Activated CD4-positive, alpha-beta T cell treated with anti-CD3 and anti-CD28 coated beads for 36 hours (primary cell): ENCODE measurements around the gene SMURF2. TPM values are rescaled to one million over a fixed set of nuclear protein-coding genes. Genes with fewer than 3 reads are reported as not detected.

Experiments used
- ATAC-seq: fragments of 200-7000 bp; cut with Tn5 transposase; one replicate; pipeline ENCODE4 v1.10.0; 2021; ENCODE audit warnings: mild to moderate bottlenecking, moderate library complexity
- CTCF ChIA-PET: fragments of 350-600 bp; sonication (Branson Sonifier 250); formaldehyde crosslinking; loops from one replicate; lab custom pipeline; 2021; ENCODE audit warnings: antibody characterized with exemption; lab: Charles Lee
- POLR2A ChIA-PET: fragments of 350-600 bp; sonication (Branson Sonifier 250); formaldehyde crosslinking; loops from one replicate; lab custom pipeline; 2021; ENCODE audit warnings: antibody characterized with exemption, inconsistent platforms; lab: Charles Lee
- DNase-seq: peaks from one replicate; pipeline ENCODE4 v3.0.0-alpha.2; 2020
- H3K27ac Mint-ChIP-seq: one replicate; pipeline ENCODE4 v1.8.0; 2021; ENCODE audit warnings: mixed read lengths
- H3K27me3 Mint-ChIP-seq: one replicate; pipeline ENCODE4 v1.8.0; 2021; ENCODE audit warnings: mixed read lengths
- H3K36me3 Mint-ChIP-seq: one replicate; pipeline ENCODE4 v1.8.0; 2021; ENCODE audit warnings: low read depth, mixed read lengths
- H3K4me1 Mint-ChIP-seq: one replicate; pipeline ENCODE4 v1.8.0; 2021; ENCODE audit warnings: mixed read lengths
- H3K4me3 Mint-ChIP-seq: one replicate; pipeline ENCODE4 v1.8.0; 2021; ENCODE audit warnings: mild to moderate bottlenecking, moderate library complexity, mixed read lengths
- H3K9me3 Mint-ChIP-seq: one replicate; pipeline ENCODE4 v1.8.0; 2021; ENCODE audit warnings: low read depth, mixed read lengths
- intact Hi-C, 2 experiments: fragments of 100-400 bp; cut with DNase I in 1 of 2; cut with micrococcal nuclease in 1 of 2; formaldehyde crosslinking; loops; one replicate each; pipeline versions ENCODE4 v1.14.2 to v1.15.1; 2022 to 2024; cut with DNase I, micrococcal nuclease
- total RNA-seq, 2 experiments: library from RNA; stranded (reverse); gene quantifications; one replicate each; pipeline ENCODE4 v1.2.3, GENCODE V29; 2021

The SMURF2 gene
- total RNA-seq, 2 experiments from 2014 or later, result 13.9 to 15.0 TPM

DNA sequence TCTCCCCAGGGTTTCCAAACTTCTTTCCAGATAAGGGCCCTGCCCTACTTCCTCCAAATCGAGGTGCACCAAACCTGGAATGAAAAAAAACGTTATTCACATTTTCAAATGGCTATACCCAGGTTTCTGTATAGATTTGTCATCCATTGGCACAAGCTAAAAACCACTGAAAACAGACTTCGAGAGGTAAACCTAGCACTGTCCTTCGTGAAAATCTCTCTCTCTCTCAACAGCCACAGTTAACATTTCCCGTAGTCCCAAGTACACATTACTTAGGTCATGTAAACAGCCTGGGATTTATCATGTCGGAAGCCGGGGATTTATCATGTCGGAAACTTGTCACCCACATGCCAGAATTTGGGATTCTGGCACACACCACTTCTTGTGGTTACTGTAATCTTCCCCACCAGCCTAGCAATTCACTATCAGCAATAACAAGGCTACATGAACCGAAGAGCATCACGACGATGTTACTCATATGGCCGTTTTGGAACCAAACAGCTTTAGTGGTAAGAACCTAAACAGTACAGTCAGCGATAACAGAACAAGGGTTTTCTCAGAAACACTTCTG is 157.3 kb downstream of the SMURF2 start:
- no peaks in the 10 kb centered on the region for H3K9me3 Mint-ChIP-seq

DNA sequence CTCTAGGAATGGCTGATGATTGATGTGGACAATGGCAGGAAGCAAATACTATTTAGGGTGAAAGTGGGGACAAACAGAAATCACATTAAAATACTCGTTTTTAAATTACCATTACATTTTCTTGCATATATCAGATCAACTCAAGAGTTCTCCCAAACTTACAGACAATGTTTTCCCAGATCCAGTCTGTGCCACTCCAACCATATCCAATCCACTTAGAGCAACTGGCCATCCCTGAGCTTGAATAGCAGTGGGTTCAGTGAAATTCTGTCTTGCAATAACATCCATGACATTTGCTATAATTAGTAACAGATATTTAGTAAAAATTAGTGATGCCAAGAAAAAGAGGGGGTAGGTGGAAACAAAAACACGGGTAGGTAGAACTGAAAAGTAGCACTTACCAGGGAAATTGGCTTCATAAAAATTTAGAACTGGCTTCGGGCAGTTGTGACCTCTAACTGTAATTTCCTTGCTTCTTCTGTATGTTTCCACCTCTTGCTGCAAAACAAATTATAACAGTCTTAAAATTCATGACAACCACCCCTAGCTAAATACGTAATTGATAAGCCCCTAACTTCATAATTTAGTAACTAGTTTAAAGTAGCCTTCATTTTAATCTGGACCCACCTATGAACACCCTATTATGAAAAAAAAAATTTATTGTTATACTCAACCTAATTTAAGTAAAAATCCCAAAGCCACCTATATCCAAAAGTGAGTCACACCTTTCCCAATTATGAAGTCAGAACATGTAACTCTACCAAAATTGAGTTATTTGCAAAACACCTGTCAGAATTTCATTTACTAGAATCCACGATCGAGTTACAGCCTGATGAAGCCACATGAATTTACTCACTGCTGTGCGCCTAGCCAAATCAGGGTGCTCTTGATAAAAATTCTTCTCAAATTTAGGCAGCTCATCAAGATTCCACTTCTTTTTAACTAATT is 158.0 kb downstream of the SMURF2 start:
- intact Hi-C loops, result no loop called here
- ChIA-PET CTCF (interaction anchor here (1.2 to 1.7 kb wide), 3 partner anchors 7 to 145 kb away, joined by 3 to 7 read pairs (median 3); partner anchors contain the start of gene POLG2), POLR2A (interaction anchor here (1.8 to 3.9 kb wide), 3 partner anchors 8 to 358 kb away, joined by 6 to 111 read pairs (median 7); partner anchors contain the start of gene POLG2)
- peaks cover 69% of the 10 kb centered on the region for H3K4me1 Mint-ChIP-seq
- no peaks in the 10 kb centered on the region for H3K27me3 Mint-ChIP-seq
- DNase-seq, result no peak
- H3K36me3 Mint-ChIP-seq, result peaks cover 77% of the 10 kb centered on the region
- H3K9me3 Mint-ChIP-seq, result no peaks in the 10 kb centered on the region
- H3K27ac Mint-ChIP-seq, result peak overlapping the region; percentile 100
- H3K4me3 Mint-ChIP-seq, result peak overlapping the region; percentile 100
- no peak for ATAC-seq

More for the DNA sequence above, 157.3 kb downstream of the SMURF2 start:
- DNase-seq (no peak), ATAC-seq (peak; percentile 14)
- POLR2A ChIA-PET, result interaction anchor here (0.6 to 3.9 kb wide), 13 partner anchors 8 to 518 kb away, joined by 3 to 111 read pairs (median 4); partner anchors contain the start of genes ERN1, POLG2 and SMURF2
- peaks cover 71% of the 10 kb centered on the region for H3K36me3 Mint-ChIP-seq
- intact Hi-C loops, result loop anchor here (1.0 to 5.0 kb wide), 2 partner anchors 157 to 763 kb away; partner anchors contain the start of genes SMURF2 (in 1 of the 2) and STRADA (in 1 of the 2)
- CTCF ChIA-PET, result interaction anchor here (0.6 to 3.6 kb wide), 4 partner anchors 8 to 144 kb away, joined by 3 to 26 read pairs (median 5); partner anchors contain the start of gene POLG2
- peaks cover 65% of the 10 kb centered on the region for H3K4me1 Mint-ChIP-seq
- H3K27ac Mint-ChIP-seq, result peak overlapping the region; percentile 100
- H3K27me3 Mint-ChIP-seq, result no peaks in the 10 kb centered on the region
- peak overlapping the region; percentile 100 for H3K4me3 Mint-ChIP-seq

GRCh38 chr17:64503341-64503740 is 158.8 kb downstream of the SMURF2 start:
- CTCF ChIA-PET, result interaction anchor here (1.2 to 1.6 kb wide), 2 partner anchors 8 to 11 kb away, joined by 3 to 5 read pairs; no protein-coding TSS in a partner anchor
- intact Hi-C loops, result no loop called here
- POLR2A ChIA-PET, result no interaction called here

DNA sequence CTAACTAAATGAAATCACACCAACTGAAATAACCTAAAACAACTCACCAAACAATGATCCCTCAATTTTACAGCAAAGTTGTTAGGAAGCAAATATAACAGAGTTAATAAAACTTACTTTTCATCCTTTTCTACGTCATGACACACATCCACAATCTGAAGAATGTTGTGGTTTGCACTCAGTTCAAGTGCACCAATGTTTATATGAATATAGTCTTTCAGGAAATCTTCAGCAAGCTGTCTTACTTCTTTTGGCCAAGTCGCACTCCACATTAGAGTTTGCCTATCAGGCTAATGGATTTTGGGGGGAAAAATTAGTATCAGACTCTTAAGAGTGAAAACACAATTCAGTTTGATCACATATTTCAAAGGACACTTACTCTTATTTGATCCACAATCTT is 159.3 kb downstream of the SMURF2 start:
- POLR2A ChIA-PET, result interaction anchor here (0.7 to 0.8 kb wide), 2 partner anchors 35 to 120 kb away, joined by 3 read pairs; no protein-coding TSS in a partner anchor
- H3K36me3 Mint-ChIP-seq, result peaks cover 79% of the 10 kb centered on the region
- intact Hi-C loops, result no loop called here

More at GRCh38 chr17:64503341-64503740, 158.8 kb downstream of the SMURF2 start:
- Mint-ChIP-seq H3K36me3 (peaks cover 76% of the 10 kb centered on the region), H3K27me3 (no peaks in the 10 kb centered on the region), H3K4me1 (peaks cover 70% of the 10 kb centered on the region), H3K9me3 (no peaks in the 10 kb centered on the region), H3K4me3 (peak overlapping the region; percentile 22), H3K27ac (peak overlapping the region; percentile 75)
- DNase-seq (no peak), ATAC-seq (no peak)

DNA sequence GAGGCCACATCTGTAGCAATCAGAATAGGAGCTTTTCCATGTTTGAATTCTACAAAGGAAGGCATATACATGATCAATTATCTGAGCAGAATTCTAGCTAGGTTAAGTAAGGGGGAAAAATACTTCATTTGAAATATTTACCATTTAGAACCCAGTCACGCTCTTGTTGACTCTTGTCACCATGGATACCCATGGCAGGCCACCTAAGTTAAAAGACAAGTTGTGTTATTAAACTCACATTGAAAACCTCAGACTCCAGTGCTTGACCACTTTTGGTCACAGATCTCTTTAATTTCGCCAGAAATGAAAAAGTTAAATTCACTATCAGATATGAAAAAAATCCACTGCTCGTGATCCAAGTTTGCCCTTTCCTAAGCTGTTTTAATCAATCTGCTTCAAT is 160.1 kb downstream of the SMURF2 start:
- CTCF ChIA-PET, result interaction anchor here (0.8 to 1.6 kb wide), 3 partner anchors 9 to 61 kb away, joined by 4 to 5 read pairs (median 5); no protein-coding TSS in a partner anchor
- ATAC-seq, result no peak
- peaks cover 81% of the 10 kb centered on the region for H3K36me3 Mint-ChIP-seq
- no peak for DNase-seq
- intact Hi-C loops, result no loop called here
- no peaks in the 10 kb centered on the region for H3K9me3 Mint-ChIP-seq
- H3K4me1 Mint-ChIP-seq, result peaks cover 73% of the 10 kb centered on the region
- H3K27me3 Mint-ChIP-seq, result no peaks in the 10 kb centered on the region
- no peak overlapping the region for H3K4me3 Mint-ChIP-seq
- H3K27ac Mint-ChIP-seq, result peak overlapping the region; percentile 75
- POLR2A ChIA-PET, result interaction anchor here (0.7 to 0.8 kb wide), 2 partner anchors 36 to 121 kb away, joined by 3 read pairs; no protein-coding TSS in a partner anchor

More for the DNA sequence above, 159.3 kb downstream of the SMURF2 start:
- peak overlapping the region; percentile 22 for H3K4me3 Mint-ChIP-seq
- DNase-seq, result no peak
- H3K27ac Mint-ChIP-seq, result peak overlapping the region; percentile 75
- CTCF ChIA-PET, result interaction anchor here (0.8 to 1.6 kb wide), 4 partner anchors 8 to 60 kb away, joined by 3 to 5 read pairs (median 4); no protein-coding TSS in a partner anchor
- H3K27me3 Mint-ChIP-seq, result no peaks in the 10 kb centered on the region
- no peak for ATAC-seq
- peaks cover 72% of the 10 kb centered on the region for H3K4me1 Mint-ChIP-seq
- no peaks in the 10 kb centered on the region for H3K9me3 Mint-ChIP-seq

- H3K27me3 Mint-ChIP-seq, result no peaks in the 10 kb centered on the region
- H3K9me3 Mint-ChIP-seq, result no peaks in the 10 kb centered on the region
- POLR2A ChIA-PET, result interaction anchor here (0.6 to 0.7 kb wide), 2 partner anchors 135 to 150 kb away, joined by 3 to 4 read pairs; no protein-coding TSS in a partner anchor
These were observed 161.0 kb downstream of the SMURF2 start for GRCh38 chr17:64500862-64501765.

GRCh38 chr17:64500487-64500859 is 161.6 kb downstream of the SMURF2 start:
- no peak for ATAC-seq
- Mint-ChIP-seq H3K27me3 (no peaks in the 10 kb centered on the region), H3K4me3 (no peak overlapping the region), H3K9me3 (no peaks in the 10 kb centered on the region), H3K4me1 (peaks cover 76% of the 10 kb centered on the region), H3K27ac (peak overlapping the region; percentile 75), H3K36me3 (peaks cover 77% of the 10 kb centered on the region)
- POLR2A ChIA-PET, result interaction anchor here (0.7 kb wide), 1 partner anchor 480 kb away, joined by 10 read pairs; the partner anchor contains the start of gene ICAM2
- CTCF ChIA-PET, result no interaction called here
- no peak for DNase-seq
- intact Hi-C loops, result no loop called here

More at GRCh38 chr17:64500862-64501765, 161.0 kb downstream of the SMURF2 start:
- Mint-ChIP-seq H3K27ac (peak overlapping the region; percentile 75), H3K36me3 (peaks cover 82% of the 10 kb centered on the region), H3K4me1 (peaks cover 74% of the 10 kb centered on the region), H3K4me3 (no peak overlapping the region)
- CTCF ChIA-PET, result no interaction called here
- intact Hi-C loops, result no loop called here
- no peak for DNase-seq
- no peak for ATAC-seq

DNA sequence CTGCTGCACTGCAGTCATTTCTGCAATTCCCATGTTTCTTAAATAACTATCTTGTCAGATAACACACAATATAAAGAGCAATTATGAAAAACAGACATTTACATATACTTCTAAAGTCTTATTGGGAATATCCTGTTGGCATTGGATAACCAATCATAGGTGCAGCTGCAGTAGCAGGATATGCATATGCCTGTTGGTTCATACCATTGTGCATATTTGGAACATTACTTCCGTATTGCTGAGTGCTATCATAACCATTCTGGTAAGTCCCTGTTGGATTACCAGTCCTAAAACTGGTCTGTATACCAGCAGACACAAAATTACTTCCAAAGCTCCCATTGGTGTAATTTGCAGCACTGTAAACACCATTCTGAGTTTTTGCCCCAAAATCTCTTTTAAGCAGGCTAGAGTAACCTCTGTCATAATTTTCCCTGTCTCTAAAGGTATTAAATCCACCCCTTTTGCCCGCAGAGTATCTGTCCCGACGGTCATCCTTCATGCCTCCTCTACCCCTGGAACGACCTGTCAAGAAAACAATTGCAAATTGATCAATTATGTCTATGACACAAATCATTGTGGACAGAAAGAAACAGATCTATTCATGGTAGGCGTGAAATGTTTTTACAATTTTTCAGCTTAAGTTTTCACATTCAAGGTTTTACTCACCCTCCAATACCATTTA is 162.2 kb downstream of the SMURF2 start:
- CTCF ChIA-PET, result interaction anchor here (0.5 to 1.3 kb wide), 3 partner anchors 9 to 278 kb away, joined by 3 read pairs; no protein-coding TSS in a partner anchor
- intact Hi-C loops, result loop anchor here in 1 of 2 experiments (5.0 to 10.0 kb wide), 2 partner anchors 105 to 353 kb away; no protein-coding TSS in a partner anchor
- Mint-ChIP-seq H3K9me3 (no peaks in the 10 kb centered on the region), H3K36me3 (peaks cover 73% of the 10 kb centered on the region), H3K4me1 (peaks cover 76% of the 10 kb centered on the region), H3K4me3 (no peak overlapping the region), H3K27me3 (no peaks in the 10 kb centered on the region), H3K27ac (peak overlapping the region; percentile 75)
- DNase-seq, result no peak
- POLR2A ChIA-PET, result interaction anchor here (0.6 to 0.7 kb wide), 3 partner anchors 26 to 550 kb away, joined by 3 to 10 read pairs (median 3); partner anchors contain the start of gene ICAM2
- no peak for ATAC-seq

DNA sequence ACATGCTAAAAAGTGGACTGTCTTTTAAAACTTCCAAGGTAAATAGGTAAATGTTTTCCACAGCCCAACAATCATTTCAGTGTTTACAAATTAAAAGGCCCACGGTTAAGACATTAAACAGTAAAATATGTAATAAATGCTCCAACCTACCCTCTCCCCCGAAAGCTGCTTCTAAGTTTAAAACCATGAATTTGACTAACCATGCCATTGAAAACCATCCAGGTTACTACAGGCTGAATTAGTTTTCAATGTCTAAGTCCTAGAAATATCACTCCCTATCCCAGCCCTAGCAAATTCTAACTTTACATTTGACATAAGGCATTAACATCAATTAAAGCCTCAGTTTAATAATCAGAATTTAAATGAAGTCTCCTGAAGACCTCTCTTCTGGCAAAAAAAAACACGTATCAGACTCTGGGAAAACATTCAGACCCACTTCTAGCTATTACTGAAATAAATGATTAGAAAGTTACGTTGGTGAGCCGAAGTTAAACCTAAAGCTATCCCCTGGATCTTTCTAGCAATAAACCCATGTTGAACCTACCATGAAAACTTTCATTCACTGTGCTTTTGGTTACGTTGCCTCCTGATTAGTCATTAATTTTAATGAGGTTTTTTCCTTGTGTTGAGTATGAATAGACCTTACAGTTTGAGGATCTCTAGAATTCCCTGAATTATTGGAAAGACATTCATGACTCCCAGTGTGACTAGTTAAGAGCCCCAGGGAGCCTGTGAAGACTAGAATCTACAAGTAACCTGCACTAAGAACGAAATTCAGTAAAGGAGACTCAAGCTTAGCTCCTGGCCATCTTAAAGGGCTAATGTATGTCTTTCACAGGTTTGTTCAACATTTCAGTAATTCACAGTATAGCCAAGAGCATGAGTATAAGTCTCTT is 163.6 kb downstream of the SMURF2 start:
- ATAC-seq, result no peak
- Mint-ChIP-seq H3K27me3 (no peaks in the 10 kb centered on the region), H3K27ac (peak overlapping the region; percentile 98), H3K9me3 (no peaks in the 10 kb centered on the region), H3K36me3 (peaks cover 69% of the 10 kb centered on the region), H3K4me1 (peaks cover 75% of the 10 kb centered on the region), H3K4me3 (peak overlapping the region; percentile 44)
- intact Hi-C loops, result loop anchor here in 1 of 2 experiments (5.0 to 10.0 kb wide), 2 partner anchors 106 to 351 kb away; no protein-coding TSS in a partner anchor
- POLR2A ChIA-PET, result interaction anchor here (0.7 to 5.2 kb wide), 6 partner anchors 8 to 476 kb away, joined by 3 to 111 read pairs (median 4); partner anchors contain the start of genes CEP95 and DDX5
- CTCF ChIA-PET, result interaction anchor here (0.7 to 1.8 kb wide), 6 partner anchors 8 to 279 kb away, joined by 3 to 5 read pairs (median 3); partner anchors contain the start of gene CEP95
- no peak for DNase-seq
